ENCODE measurements around the gene SCNN1A. TPM values are rescaled to one million over a fixed set of nuclear protein-coding genes. Genes with fewer than 3 reads are reported as not detected.

SCNN1A gene
- total RNA-seq, 1 donor = 0.36 TPM

DNA sequence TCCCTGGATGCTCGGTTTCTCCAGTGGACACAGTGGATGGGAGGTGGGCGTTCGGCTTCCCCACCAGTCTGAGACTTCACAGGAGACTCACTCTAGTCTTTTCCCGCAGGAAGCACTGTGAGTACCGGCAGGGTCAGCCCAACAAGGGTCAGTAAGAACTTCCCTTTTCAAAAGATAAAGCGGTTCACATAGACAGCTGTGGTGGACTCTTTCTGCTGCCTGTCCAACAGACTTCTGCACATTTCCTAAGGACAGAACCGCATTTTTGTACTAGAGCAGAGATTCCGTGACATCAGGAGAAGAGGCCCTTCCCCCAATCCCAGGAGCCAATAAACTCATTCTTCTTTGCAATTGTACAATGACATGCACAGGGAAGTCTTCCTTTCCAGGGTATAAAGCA is 19.0 kb upstream of the SCNN1A start:
- TF ChIP-seq, protein P1, sequence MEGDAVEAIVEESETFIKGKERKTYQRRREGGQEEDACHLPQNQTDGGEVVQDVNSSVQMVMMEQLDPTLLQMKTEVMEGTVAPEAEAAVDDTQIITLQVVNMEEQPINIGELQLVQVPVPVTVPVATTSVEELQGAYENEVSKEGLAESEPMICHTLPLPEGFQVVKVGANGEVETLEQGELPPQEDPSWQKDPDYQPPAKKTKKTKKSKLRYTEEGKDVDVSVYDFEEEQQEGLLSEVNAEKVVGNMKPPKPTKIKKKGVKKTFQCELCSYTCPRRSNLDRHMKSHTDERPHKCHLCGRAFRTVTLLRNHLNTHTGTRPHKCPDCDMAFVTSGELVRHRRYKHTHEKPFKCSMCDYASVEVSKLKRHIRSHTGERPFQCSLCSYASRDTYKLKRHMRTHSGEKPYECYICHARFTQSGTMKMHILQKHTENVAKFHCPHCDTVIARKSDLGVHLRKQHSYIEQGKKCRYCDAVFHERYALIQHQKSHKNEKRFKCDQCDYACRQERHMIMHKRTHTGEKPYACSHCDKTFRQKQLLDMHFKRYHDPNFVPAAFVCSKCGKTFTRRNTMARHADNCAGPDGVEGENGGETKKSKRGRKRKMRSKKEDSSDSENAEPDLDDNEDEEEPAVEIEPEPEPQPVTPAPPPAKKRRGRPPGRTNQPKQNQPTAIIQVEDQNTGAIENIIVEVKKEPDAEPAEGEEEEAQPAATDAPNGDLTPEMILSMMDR (IDR thresholded peaks at IDR 0.05; ENCODE audit: extremely low read depth, low read depth, low read length) = no peak
- Histone ChIP-seq H3K79me2 (ENCODE audit: insufficient read depth, low read length) (no peaks in the 10 kb centered on the region), H3K36me3 (ENCODE audit: insufficient read depth, low read length) (peaks cover 42% of the 10 kb centered on the region)

DNA sequence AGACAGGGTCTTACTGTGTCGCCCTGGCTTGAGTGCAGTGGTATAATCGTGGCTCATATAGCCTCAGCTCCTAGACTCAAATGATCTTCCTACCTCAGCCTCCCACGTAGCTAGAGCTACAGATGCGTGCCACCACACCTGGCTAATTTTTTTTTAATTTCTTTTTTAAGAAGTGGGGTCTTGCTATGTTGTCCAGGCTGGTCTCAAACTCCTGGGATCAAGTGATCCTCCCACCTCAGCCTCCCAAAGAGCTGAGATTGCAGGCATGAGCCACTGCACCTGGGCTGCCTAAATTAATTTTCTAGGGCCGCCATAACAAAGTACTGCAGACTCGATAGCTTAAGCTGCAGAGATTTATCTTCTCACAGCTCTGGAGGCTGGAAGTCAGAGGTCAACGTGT is 17.7 kb upstream of the SCNN1A start:
- peaks cover 3% of the 10 kb centered on the region for H3K79me2 ChIP-seq (ENCODE audit: insufficient read depth, low read length)
- H3K4me1 ChIP-seq (ENCODE audit: insufficient read depth, low read length) = no peaks in the 10 kb centered on the region
- TF ChIP-seq, protein P1 (IDR thresholded peaks at IDR 0.05; ENCODE audit: extremely low read depth, low read depth, low read length) = no peak
- H3K9me3 ChIP-seq (ENCODE audit: low read depth, low read length) = no peaks in the 10 kb centered on the region
- no peak overlapping the region for H3K27ac ChIP-seq (ENCODE audit: low read depth, low read length)
- H3K4me3 ChIP-seq (ENCODE audit: insufficient read depth, low read length) = no peak overlapping the region
- no peak overlapping the region for H3K4me2 ChIP-seq (ENCODE audit: insufficient read depth, low read length)
- H3K36me3 ChIP-seq (ENCODE audit: insufficient read depth, low read length) = peaks cover 54% of the 10 kb centered on the region
- no peaks in the 10 kb centered on the region for H4K20me1 ChIP-seq (ENCODE audit: insufficient read depth, low read length)
- no peak overlapping the region for H2AFZ ChIP-seq (ENCODE audit: low read length)
- no peak for DNase-seq (ENCODE audit: insufficient read length, low spot score, missing footprints)
- no peaks in the 10 kb centered on the region for H3K27me3 ChIP-seq (ENCODE audit: insufficient read depth, low read length)

More for the DNA sequence above, 19.0 kb upstream of the SCNN1A start:
- no peaks in the 10 kb centered on the region for H3K27me3 ChIP-seq (ENCODE audit: insufficient read depth, low read length)
- no peak overlapping the region for H3K4me2 ChIP-seq (ENCODE audit: insufficient read depth, low read length)
- no peak overlapping the region for H3K27ac ChIP-seq (ENCODE audit: low read depth, low read length)
- H3K4me3 ChIP-seq (ENCODE audit: insufficient read depth, low read length) = no peak overlapping the region
- peak; percentile 30 for DNase-seq (ENCODE audit: insufficient read length, low spot score, missing footprints)
- H3K9me3 ChIP-seq (ENCODE audit: low read depth, low read length) = no peaks in the 10 kb centered on the region
- H3K4me1 ChIP-seq (ENCODE audit: insufficient read depth, low read length) = no peaks in the 10 kb centered on the region
- H4K20me1 ChIP-seq (ENCODE audit: insufficient read depth, low read length) = no peaks in the 10 kb centered on the region
- no peak overlapping the region for H2AFZ ChIP-seq (ENCODE audit: low read length)

DNA sequence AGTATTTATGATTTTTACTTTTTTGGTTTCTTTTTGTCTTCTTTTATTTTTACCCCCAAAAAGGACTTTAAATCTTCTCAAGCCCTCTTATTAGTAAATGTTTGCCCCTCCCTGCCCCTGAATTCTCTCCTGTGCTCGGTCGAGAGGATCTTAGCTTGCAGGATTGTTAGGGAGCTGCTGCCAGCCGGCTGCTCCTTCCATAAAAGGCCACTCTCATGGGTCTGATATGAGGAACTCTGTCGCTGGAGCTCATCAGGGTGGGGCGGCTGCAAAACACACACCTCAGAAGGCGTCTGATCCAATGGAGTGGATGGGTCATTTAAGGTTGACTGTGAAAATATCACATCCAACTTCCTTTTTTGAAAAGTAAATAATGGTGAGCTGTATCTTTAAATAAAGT is 17.1 kb upstream of the SCNN1A start:
- Histone ChIP-seq H3K9me3 (ENCODE audit: low read depth, low read length) (no peaks in the 10 kb centered on the region), H3K4me3 (ENCODE audit: insufficient read depth, low read length) (no peak overlapping the region), H3K4me2 (ENCODE audit: insufficient read depth, low read length) (no peak overlapping the region), H3K4me1 (ENCODE audit: insufficient read depth, low read length) (no peaks in the 10 kb centered on the region), H3K27me3 (ENCODE audit: insufficient read depth, low read length) (no peaks in the 10 kb centered on the region), H3K79me2 (ENCODE audit: insufficient read depth, low read length) (peaks cover 6% of the 10 kb centered on the region), H2AFZ (ENCODE audit: low read length) (no peak overlapping the region), H3K27ac (ENCODE audit: low read depth, low read length) (no peak overlapping the region), H4K20me1 (ENCODE audit: insufficient read depth, low read length) (no peaks in the 10 kb centered on the region), H3K36me3 (ENCODE audit: insufficient read depth, low read length) (peaks cover 60% of the 10 kb centered on the region)
- TF ChIP-seq, protein P1 (IDR thresholded peaks at IDR 0.05; ENCODE audit: extremely low read depth, low read depth, low read length) = no peak
- peak; percentile 35 for DNase-seq (ENCODE audit: insufficient read length, low spot score, missing footprints)

DNA sequence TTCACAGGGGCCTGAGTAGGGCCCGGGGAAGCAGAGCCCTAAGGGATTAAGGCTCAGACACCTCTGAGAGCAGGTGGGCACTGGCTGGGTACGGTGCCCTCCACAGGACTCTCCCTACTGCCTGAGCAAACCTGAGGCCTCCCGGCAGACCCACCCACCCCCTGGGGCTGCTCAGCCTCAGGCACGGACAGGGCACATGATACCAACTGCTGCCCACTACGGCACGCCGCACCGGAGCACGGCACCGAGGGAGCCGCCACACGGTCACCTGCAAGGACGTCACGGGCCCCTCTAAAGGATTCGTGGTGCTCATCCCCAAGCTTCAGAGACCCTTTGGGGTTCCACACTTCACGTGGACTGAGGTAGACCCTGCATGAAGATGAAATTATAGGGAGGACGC is 15.7 kb upstream of the SCNN1A start:
- no peaks in the 10 kb centered on the region for H3K27me3 ChIP-seq (ENCODE audit: insufficient read depth, low read length)
- DNase-seq (ENCODE audit: insufficient read length, low spot score, missing footprints) = peak; percentile 54
- TF ChIP-seq, protein P1 (IDR thresholded peaks at IDR 0.05; ENCODE audit: extremely low read depth, low read depth, low read length) = no peak
- no peak overlapping the region for H3K4me3 ChIP-seq (ENCODE audit: insufficient read depth, low read length)
- H2AFZ ChIP-seq (ENCODE audit: low read length) = no peak overlapping the region
- peaks cover 75% of the 10 kb centered on the region for H3K36me3 ChIP-seq (ENCODE audit: insufficient read depth, low read length)
- peaks cover 4% of the 10 kb centered on the region for H4K20me1 ChIP-seq (ENCODE audit: insufficient read depth, low read length)
- H3K4me2 ChIP-seq (ENCODE audit: insufficient read depth, low read length) = no peak overlapping the region
- H3K9me3 ChIP-seq (ENCODE audit: low read depth, low read length) = no peaks in the 10 kb centered on the region
- peaks cover 4% of the 10 kb centered on the region for H3K4me1 ChIP-seq (ENCODE audit: insufficient read depth, low read length)
- H3K79me2 ChIP-seq (ENCODE audit: insufficient read depth, low read length) = peaks cover 18% of the 10 kb centered on the region
- H3K27ac ChIP-seq (ENCODE audit: low read depth, low read length) = no peak overlapping the region

Measured in osteoblast (primary cell).